Measurements from ENCODE around the gene SWSAP1.
"Not testable (repeated sequence)": the region's sequence is repeated elsewhere in the genome, so short reads cannot be mapped to it uniquely, and the experiment has no call there.

Gene SWSAP1

GRCh38 chr19:11375143-11375948, 880 bp downstream of the SWSAP1 start:
- DNase-seq (ENCODE audit: insufficient read length, low spot score) (no peak), FAIRE-seq (no peak)
- no peak for TF ChIP-seq CTCF (IDR thresholded peaks at IDR 0.05; ENCODE audit: insufficient read depth, missing control alignments)

GRCh38 chr19:11377237-11377636, 2.8 kb downstream of the SWSAP1 start:
- DNase-seq (ENCODE audit: insufficient read length, low spot score) (no peak), FAIRE-seq (no peak)
- TF ChIP-seq CTCF (IDR thresholded peaks at IDR 0.05; ENCODE audit: insufficient read depth, missing control alignments) = no peak

GRCh38 chr19:11377756-11378155, 3.3 kb downstream of the SWSAP1 start:
- FAIRE-seq = no peak
- DNase-seq (ENCODE audit: insufficient read length, low spot score) = no peak
- no peak for TF ChIP-seq CTCF (IDR thresholded peaks at IDR 0.05; ENCODE audit: insufficient read depth, missing control alignments)

GRCh38 chr19:11378319-11379189, 4.1 kb downstream of the SWSAP1 start:
- FAIRE-seq = no peak
- peak; percentile 63 for TF ChIP-seq CTCF (IDR thresholded peaks at IDR 0.05; ENCODE audit: insufficient read depth, missing control alignments)
- DNase-seq (ENCODE audit: insufficient read length, low spot score) = peak; percentile 74

- not testable (repeated sequence) for FAIRE-seq; DNase-seq (ENCODE audit: insufficient read length, low spot score)
Observed at GRCh38 chr19:11379269-11379845, 4.9 kb downstream of the SWSAP1 start.

- no peak for TF ChIP-seq CTCF (IDR thresholded peaks at IDR 0.05; ENCODE audit: insufficient read depth, missing control alignments)
- FAIRE-seq = no peak
- no peak for DNase-seq (ENCODE audit: insufficient read length, low spot score)
Observed at GRCh38 chr19:11379857-11380350, 5.4 kb downstream of the SWSAP1 start.
